Cardiac fibroblast (primary cell): ENCODE data around the gene USP33.
A peak's percentile ranks its signal among the peaks of the same experiment; 100 is the strongest.

ENCODE experiments used
- DNase-seq, 2 donors: peaks; one replicate each; pipeline versions ENCODE4 v3.0.0 to v3.0.0-alpha.2; 2010; ENCODE audit warnings: low read depth in 2 of 2
- H3K4me3 ChIP-seq, 2 donors: replicated peaks in 1 of 2; 1 replicate in 1 of 2; 2 replicates in 1 of 2; pipeline ENCODE4 v1.5.1; 2011; ENCODE audit warnings: low read depth in 2 of 2, low read length in 2 of 2, mild to moderate bottlenecking in 2 of 2, moderate library complexity in 1 of 2
- TF ChIP-seq, protein P1 (sequence below): IDR thresholded peaks from one replicate; pipeline ENCODE4 v1.5.1; 2011; ENCODE audit warnings: low read depth, mild to moderate bottlenecking, low read length, inconsistent platforms

Gene USP33

DNA sequence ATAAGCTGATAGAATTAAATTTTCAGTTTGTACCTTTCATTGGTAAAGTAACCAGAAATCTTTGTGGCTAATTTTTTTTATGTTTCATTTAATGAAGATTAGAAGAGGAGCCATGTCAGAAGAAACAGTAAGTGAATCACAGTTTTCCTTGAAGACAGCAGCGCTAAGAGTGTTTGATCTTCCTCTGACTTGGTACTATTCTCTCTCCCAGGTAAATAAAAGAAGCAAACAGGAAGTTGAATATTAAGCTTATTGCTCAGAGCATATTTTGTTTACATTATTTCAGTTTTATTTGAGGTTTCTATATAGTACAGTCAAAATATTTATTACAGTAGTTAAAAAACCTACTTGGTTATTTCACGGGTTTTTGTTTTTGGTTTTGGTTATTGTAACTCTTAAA lies 23.5 kb upstream of the USP33 start:
- TF ChIP-seq, protein P1, sequence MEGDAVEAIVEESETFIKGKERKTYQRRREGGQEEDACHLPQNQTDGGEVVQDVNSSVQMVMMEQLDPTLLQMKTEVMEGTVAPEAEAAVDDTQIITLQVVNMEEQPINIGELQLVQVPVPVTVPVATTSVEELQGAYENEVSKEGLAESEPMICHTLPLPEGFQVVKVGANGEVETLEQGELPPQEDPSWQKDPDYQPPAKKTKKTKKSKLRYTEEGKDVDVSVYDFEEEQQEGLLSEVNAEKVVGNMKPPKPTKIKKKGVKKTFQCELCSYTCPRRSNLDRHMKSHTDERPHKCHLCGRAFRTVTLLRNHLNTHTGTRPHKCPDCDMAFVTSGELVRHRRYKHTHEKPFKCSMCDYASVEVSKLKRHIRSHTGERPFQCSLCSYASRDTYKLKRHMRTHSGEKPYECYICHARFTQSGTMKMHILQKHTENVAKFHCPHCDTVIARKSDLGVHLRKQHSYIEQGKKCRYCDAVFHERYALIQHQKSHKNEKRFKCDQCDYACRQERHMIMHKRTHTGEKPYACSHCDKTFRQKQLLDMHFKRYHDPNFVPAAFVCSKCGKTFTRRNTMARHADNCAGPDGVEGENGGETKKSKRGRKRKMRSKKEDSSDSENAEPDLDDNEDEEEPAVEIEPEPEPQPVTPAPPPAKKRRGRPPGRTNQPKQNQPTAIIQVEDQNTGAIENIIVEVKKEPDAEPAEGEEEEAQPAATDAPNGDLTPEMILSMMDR: no peak
- DNase-seq: no peak
- H3K4me3 ChIP-seq: no peak overlapping the region

DNA sequence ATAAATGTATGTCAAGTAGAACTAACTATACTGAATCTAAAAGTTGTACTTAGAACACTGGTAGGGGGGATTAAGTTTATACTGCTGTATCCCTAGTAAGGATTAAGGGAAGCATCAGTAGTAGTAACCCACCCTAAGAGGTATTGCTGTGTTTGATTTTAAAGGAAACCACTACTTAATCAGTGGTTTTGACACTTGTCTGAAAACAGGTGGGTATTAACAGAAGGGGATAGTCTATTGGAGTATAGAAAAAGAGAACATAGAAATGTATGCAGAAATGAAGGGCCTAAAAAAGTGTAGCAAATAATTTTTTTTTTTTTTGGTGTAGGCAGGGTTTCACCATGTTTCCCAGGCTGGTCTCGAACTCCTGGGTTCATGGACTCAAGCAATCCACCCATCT lies 22.0 kb upstream of the USP33 start:
- DNase-seq: no peak
- TF ChIP-seq, protein P1: no peak
- no peak overlapping the region for H3K4me3 ChIP-seq

- peak within 1 kb of the TSS; percentile 91 to 97 for H3K4me3 ChIP-seq
- TF ChIP-seq, protein P1: no peak
- DNase-seq: peak; percentile 91 to 94
These were observed 20.1 kb upstream of the USP33 start, which contains the start of gene MIGA1 for GRCh38 chr1:77779529-77780281. MIGA1 (plus strand) TSS chr1:77779649; CDS start chr1:77783253, 3,604 bp downstream.

DNA sequence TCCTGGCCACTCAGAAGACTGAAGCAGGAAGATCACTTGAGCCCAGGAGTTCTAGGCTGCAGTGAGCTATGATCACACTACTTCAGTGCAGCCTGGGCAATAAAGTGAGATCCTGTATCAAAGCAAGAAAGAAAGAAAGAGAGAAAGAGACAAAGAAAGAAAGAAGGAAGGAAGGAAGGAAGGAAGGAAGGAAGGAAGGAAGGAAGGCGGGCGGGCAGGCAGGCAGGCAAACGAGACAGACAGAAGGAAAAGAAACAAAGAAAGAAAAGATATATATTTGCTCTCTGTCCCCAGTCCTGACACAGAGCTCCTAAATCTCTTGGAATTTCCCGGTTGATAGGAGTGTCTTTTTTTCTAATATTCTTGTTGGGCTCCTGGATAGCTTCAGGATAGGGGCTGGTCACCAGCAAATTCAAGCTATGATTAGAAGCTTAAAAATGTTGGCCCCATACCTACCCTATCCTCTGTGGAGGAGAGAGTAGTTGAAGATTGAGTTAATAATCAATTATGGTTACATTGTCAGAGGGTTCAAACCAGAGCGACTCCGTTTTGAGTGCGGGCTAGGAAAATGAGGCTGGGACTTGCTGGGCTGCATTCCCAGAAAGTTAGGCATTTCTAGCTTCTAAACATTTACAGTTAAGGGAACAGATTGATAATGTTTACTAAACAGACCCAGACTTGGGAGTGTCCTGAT lies 16.5 kb upstream of the USP33 start:
- TF ChIP-seq, protein P1: no peak
- no peak overlapping the region for H3K4me3 ChIP-seq
- no peak for DNase-seq

GRCh38 chr1:77768006-77768405 lies 8.4 kb upstream of the USP33 start:
- no peak overlapping the region for H3K4me3 ChIP-seq
- TF ChIP-seq, protein P1: no peak
- DNase-seq: no peak

GRCh38 chr1:77762072-77762476 lies 2.4 kb upstream of the USP33 start:
- TF ChIP-seq, protein P1: no peak
- H3K4me3 ChIP-seq: no peak overlapping the region
- DNase-seq: peak; percentile 69 to 89
